GM23338 (cell line): ENCODE measurements around the gene KYNU.

Source experiments
- CREB1 ChIP-seq: fragments of 250-450 bp; sonication (Bioruptor Pico); IDR thresholded peaks from 2 replicates; pipeline ENCODE4 v1.5.0; 2020; ENCODE audit warnings: low read depth, mild to moderate bottlenecking, moderate library complexity
- CTCF ChIP-seq, 2 experiments: fragments of 200-600 bp in 1 of 2; sonication (generic) in 1 of 2; conservative IDR thresholded peaks; 2 replicates each; pipeline versions ENCODE4 v1.5.1 to v1.6.1; 2016 to 2017; ENCODE audit warnings: antibody characterized with exemption in 2 of 2, low read depth in 2 of 2, mild to moderate bottlenecking in 2 of 2, moderate library complexity in 1 of 2
- ETS1 ChIP-seq: IDR thresholded peaks from 2 replicates; pipeline ENCODE4 v1.6.1; 2016; ENCODE audit warnings: antibody characterized with exemption
- EZH2 ChIP-seq: fragments of 200-600 bp; sonication (generic); IDR thresholded peaks from one replicate; pipeline ENCODE4 v1.8.0; 2017; ENCODE audit warnings: antibody characterized with exemption, mild to moderate bottlenecking, low read depth; ENCODE audit not compliant: unreplicated experiment
- EZH2phosphoT487 ChIP-seq: fragments of 200-600 bp; sonication (generic); IDR thresholded peaks from one replicate; pipeline ENCODE4 v1.8.1; 2018; ENCODE audit warnings: antibody characterized with exemption; ENCODE audit not compliant: unreplicated experiment
- JUNB ChIP-seq: IDR thresholded peaks from one replicate; pipeline ENCODE4 v1.6.1; 2016; ENCODE audit warnings: antibody characterized with exemption; ENCODE audit not compliant: unreplicated experiment
- NANOG ChIP-seq: IDR thresholded peaks from 2 replicates; pipeline ENCODE4 v1.6.1; 2016; ENCODE audit warnings: antibody characterized with exemption, borderline replicate concordance
- POLR2AphosphoS5 ChIP-seq: IDR thresholded peaks from 2 replicates; pipeline ENCODE4 v1.6.1; 2016; ENCODE audit warnings: antibody characterized with exemption, low read depth
- REST ChIP-seq: IDR thresholded peaks from one replicate; pipeline ENCODE4 v1.6.1; 2018; ENCODE audit warnings: antibody characterized with exemption; ENCODE audit not compliant: unreplicated experiment
- STAT1 ChIP-seq: IDR thresholded peaks from one replicate; pipeline ENCODE4 v1.6.1; 2016; ENCODE audit warnings: antibody characterized with exemption; ENCODE audit not compliant: unreplicated experiment
- ZNF114 ChIP-seq: fragments of 250-450 bp; sonication (Bioruptor Pico); IDR thresholded peaks from 2 replicates; pipeline ENCODE4 v1.5.0; 2020; ENCODE audit warnings: mild to moderate bottlenecking, moderate library complexity
- ZNF331 ChIP-seq: fragments of 250-450 bp; sonication (Bioruptor Pico); IDR thresholded peaks from 2 replicates; pipeline ENCODE4 v1.5.0; 2020; ENCODE audit warnings: low read depth, mild to moderate bottlenecking, moderate library complexity
- ZNF462 ChIP-seq: fragments of 250-450 bp; sonication (Bioruptor Pico); IDR thresholded peaks from 2 replicates; pipeline ENCODE4 v1.5.0; 2020; ENCODE audit warnings: mild to moderate bottlenecking, moderate library complexity

DNA sequence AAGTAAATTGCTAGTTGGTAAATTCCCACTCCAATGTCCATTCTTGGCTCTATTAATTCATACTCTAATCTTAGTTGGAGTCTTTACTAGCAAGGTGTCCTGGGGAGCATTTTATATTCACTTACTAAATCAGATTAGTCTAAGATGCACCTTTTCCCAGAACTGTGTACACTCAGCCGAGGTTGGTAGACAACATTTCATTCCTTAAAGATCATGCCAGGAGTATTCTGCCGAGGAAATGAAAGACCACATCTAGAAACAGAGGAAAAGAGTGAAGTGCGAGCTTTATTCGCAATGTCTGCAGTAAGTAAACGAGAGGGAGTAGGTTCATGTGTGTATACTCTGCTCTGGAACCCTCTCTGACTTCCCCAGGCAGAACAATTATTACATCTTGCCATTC is 14.6 kb upstream of the KYNU start:
- no peak for TF ChIP-seq REST
- no peak for TF ChIP-seq CTCF (conservative IDR thresholded peaks at IDR 0.05; ENCODE audit: low read depth in 2 of 2)
- TF ChIP-seq POLR2AphosphoS5: no peak
- no peak for TF ChIP-seq EZH2
- no peak for TF ChIP-seq EZH2phosphoT487
- no peak for TF ChIP-seq NANOG
- TF ChIP-seq STAT1: no peak
- TF ChIP-seq CREB1: no peak
- no peak for TF ChIP-seq ZNF331 (CRISPR knock-in tag)
- no peak for TF ChIP-seq JUNB
- TF ChIP-seq ZNF114 (CRISPR knock-in tag): no peak
- no peak for TF ChIP-seq ZNF462 (CRISPR knock-in tag)
- TF ChIP-seq ETS1: no peak
